A549 (cell line): ENCODE results near the gene PUM1. TPM values are rescaled to one million over a fixed set of nuclear protein-coding genes. Genes with fewer than 3 reads are reported as not detected.

Experiments
- ATAC-seq, 2 experiments: fragments of 200-7000 bp in 1 of 2; fragments of >200 bp in 1 of 2; cut with Nextera tagmentation in 1 of 2; cut with Tn5 transposase in 1 of 2; 3 replicates each; pipeline versions ENCODE4 v1.8.0 to v1.9.1; 2018 to 2020; ENCODE audit warnings: mild to moderate bottlenecking in 1 of 2, moderate library complexity in 1 of 2
- CTCF ChIA-PET: fragments of 300-600 bp; sonication (Branson Sonifier 250); formaldehyde crosslinking; extraction: SDS; loops from one replicate; lab custom pipeline; 2021; ENCODE audit warnings: antibody characterized with exemption, inconsistent platforms; lab: Yijun Ruan, JAX
- POLR2A ChIA-PET: fragments of 350-600 bp; formaldehyde crosslinking; extraction: SDS; loops from one replicate; lab custom pipeline; 2021; ENCODE audit warnings: antibody characterized with exemption, inconsistent platforms; lab: Yijun Ruan, JAX
- DNase-seq, 2 experiments: peaks; one replicate each; pipeline versions ENCODE4 v3.0.0 to v3.0.0-alpha.2; 2011 to 2016; ENCODE audit warnings: low read depth in 1 of 2, low spot score in 1 of 2
- FAIRE-seq: peaks from 2 replicates; lab custom pipeline; 2011; peaks lifted over from hg19 to GRCh38; lab: Jason Lieb, UNC
- H3K27ac ChIP-seq, 2 experiments: fragments of >200 bp; sonication (Bioruptor Twin); formaldehyde crosslinking; 3 replicates each; pipeline ENCODE4 v1.5.1; 2016 to 2017
- H3K4me1 ChIP-seq: fragments of >200 bp; sonication (Bioruptor Twin); formaldehyde crosslinking; 3 replicates; pipeline ENCODE4 v1.6.1; 2016
- H3K4me2 ChIP-seq: fragments of >200 bp; sonication (Bioruptor Twin); formaldehyde crosslinking; 3 replicates; pipeline ENCODE4 v1.6.1; 2016
- H3K4me3 ChIP-seq: fragments of >200 bp; sonication (Bioruptor Twin); formaldehyde crosslinking; 3 replicates; pipeline ENCODE4 v1.5.1; 2016
- H3K9me3 ChIP-seq: fragments of >200 bp; sonication (Bioruptor Twin); formaldehyde crosslinking; 3 replicates; pipeline ENCODE4 v1.6.1; 2016
- BCL3 ChIP-seq: fragments of >200 bp; sonication (Bioruptor Twin); formaldehyde crosslinking; IDR thresholded peaks from 3 replicates; pipeline ENCODE4 v1.6.1; 2016
- CBX2 ChIP-seq: fragments of 200-600 bp; sonication (generic); IDR thresholded peaks from 2 replicates; pipeline ENCODE4 v1.6.1; 2016; ENCODE audit warnings: low read depth, mild to moderate bottlenecking, borderline replicate concordance
- CTCF ChIP-seq: fragments of >200 bp; sonication (Bioruptor Twin); formaldehyde crosslinking; IDR thresholded peaks from 3 replicates; pipeline ENCODE4 v1.5.1; 2016
- E2F6 ChIP-seq: IDR thresholded peaks from 2 replicates; pipeline ENCODE4 v1.6.1; 2012; ENCODE audit warnings: low read depth, borderline replicate concordance
- ELK1 ChIP-seq: fragments of 150-350 bp; IDR thresholded peaks from 2 replicates; pipeline ENCODE4 v1.6.1; 2014; ENCODE audit warnings: low read depth, mild to moderate bottlenecking, low read length
- HES2 ChIP-seq: fragments of >200 bp; sonication (Bioruptor Twin); formaldehyde crosslinking; IDR thresholded peaks from 2 replicates; pipeline ENCODE4 v1.6.1; 2016
- HEYL ChIP-seq: fragments of 250-450 bp; sonication (Bioruptor Pico); IDR thresholded peaks from 2 replicates; pipeline ENCODE4 v1.8.0; 2021; ENCODE audit warnings: mild to moderate bottlenecking, moderate library complexity
- HOXA7 ChIP-seq: fragments of 250-450 bp; sonication (Bioruptor Pico); IDR thresholded peaks from 2 replicates; pipeline ENCODE4 v1.5.0; 2020; ENCODE audit warnings: mild to moderate bottlenecking, moderate library complexity
- HOXB13 ChIP-seq: fragments of 250-450 bp; sonication (Bioruptor Pico); IDR thresholded peaks from 2 replicates; pipeline ENCODE4 v1.5.0; 2020; ENCODE audit warnings: low read depth, mild to moderate bottlenecking, moderate library complexity
- MAZ ChIP-seq: fragments of 150-350 bp; IDR thresholded peaks from 2 replicates; pipeline ENCODE4 v1.6.1; 2014; ENCODE audit warnings: antibody characterized with exemption, low read depth, low read length, borderline replicate concordance
- PHF8 ChIP-seq: fragments of 200-600 bp; sonication (generic); IDR thresholded peaks from 2 replicates; pipeline ENCODE4 v1.6.1; 2016; ENCODE audit warnings: low read depth, mild to moderate bottlenecking, antibody characterized with exemption, moderate library complexity, borderline replicate concordance
- POLR2A ChIP-seq: IDR thresholded peaks from 2 replicates; pipeline ENCODE4 v1.6.1; 2012; ENCODE audit warnings: mild to moderate bottlenecking, low read length
- TFCP2L1 ChIP-seq: fragments of 250-450 bp; sonication (Bioruptor Pico); IDR thresholded peaks from 2 replicates; pipeline ENCODE4 v1.5.0; 2021; ENCODE audit warnings: mild to moderate bottlenecking
- ZSCAN20 ChIP-seq: fragments of 250-450 bp; sonication (Bioruptor Pico); IDR thresholded peaks from 2 replicates; pipeline ENCODE4 v1.8.0; 2022; ENCODE audit warnings: mild to moderate bottlenecking, moderate library complexity
- WGBS: methylation state at CpG from one replicate; pipeline ENCODE4 v1.1.6; 2017; ENCODE audit errors: missing lambda C conversion rate; 5-methylcytosine and 5-hydroxymethylcytosine counted together
- polyA plus RNA-seq, 4 experiments: library from polyadenylated mRNA; depleted of rRNA in 3 of 4; stranded (reverse); fragments of >200 nt; fragmentation: RNase III in 1 of 4; extraction: RNeasy Plus Mini Kit Qiagen cat#74134 plus additional on column Dnase treatment in 1 of 4; gene quantifications; 2 replicates in 3 of 4; 3 replicates in 1 of 4; pipeline ENCODE4 v1.2.3, GENCODE V29; 2011 to 2017

PUM1 gene
- polyA plus RNA-seq, 2 of the 4 experiments (the other 2 are of a cell fraction), result 30.2 to 55.3 TPM

- TF ChIP-seq HOXA7 (CRISPR knock-in tag), result no peak
Measured at GRCh38 chr1:30909365-30910068, 156.0 kb downstream of the PUM1 start (continued).

GRCh38 chr1:30908696-30909364 lies 156.7 kb downstream of the PUM1 start, which contains the start of gene SDC3:
Gene SDC3, minus strand, starts transcription at chr1:30908758. Its CDS starts 172 bp downstream, at chr1:30908586.
- Histone ChIP-seq H3K4me1 (peaks cover 16% of the 10 kb centered on the region), H3K4me2 (peak within 1 kb of the TSS; percentile 97), H3K4me3 (peak within 1 kb of the TSS; percentile 57), H3K9me3 (no peaks in the 10 kb centered on the region), H3K27ac (peak within 1 kb of the TSS; percentile 72 to 94)
- ATAC-seq, result peak; percentile 34 to 43; a peak in 4 of 6 replicates
- no peak for DNase-seq
- WGBS, result 0% methylated on average over 8 of the region's 68 CpGs
- TF ChIP-seq POLR2A (0 out of 2 replicates have a peak, but pooled peaks have one; percentile 12), ZSCAN20 (CRISPR knock-in tag) (no peak)
- ChIA-PET POLR2A (interaction anchor here (0.6 kb wide), 1 partner anchor 107 kb away, joined by 7 read pairs; no protein-coding TSS in a partner anchor), CTCF (interaction anchor here (1.6 to 8.6 kb wide), 4 partner anchors 14 to 189 kb away, joined by 4 to 743 read pairs (median 39); no protein-coding TSS in a partner anchor)
- FAIRE-seq, result no peak

GRCh38 chr1:30908316-30908695 lies 157.2 kb downstream of the PUM1 start:
- H3K4me3 ChIP-seq, result peak overlapping the region; percentile 57
- H3K9me3 ChIP-seq, result no peaks in the 10 kb centered on the region
- peaks cover 16% of the 10 kb centered on the region for H3K4me1 ChIP-seq
- no peak for ATAC-seq
- no peak for DNase-seq
- H3K27ac ChIP-seq, result peak overlapping the region; percentile 72 to 94
- TF ChIP-seq MAZ, result no peak
- TF ChIP-seq POLR2A, result no peak
- TF ChIP-seq ELK1, result no peak
- TF ChIP-seq ZSCAN20 (CRISPR knock-in tag), result no peak
- no peak for TF ChIP-seq HOXB13
- TF ChIP-seq CBX2, result no peak
- TF ChIP-seq HES2, result no peak
- no peak for TF ChIP-seq E2F6
- no peak for TF ChIP-seq CTCF
- TF ChIP-seq BCL3, result no peak
- no peak for TF ChIP-seq TFCP2L1 (CRISPR knock-in tag)
- TF ChIP-seq HEYL, result no peak
- no peak for TF ChIP-seq PHF8
- CTCF ChIA-PET, result interaction anchor here (1.9 to 8.6 kb wide), 2 partner anchors 113 to 189 kb away, joined by 5 to 743 read pairs; no protein-coding TSS in a partner anchor
- H3K4me2 ChIP-seq, result peak overlapping the region; percentile 91
- WGBS, result no CpG with 5 or more reads among the region's 69 CpGs
- POLR2A ChIA-PET, result no interaction called here
- no peak for FAIRE-seq
